ENCODE measurements around the gene EYA3. TPM values are rescaled to one million over a fixed set of nuclear protein-coding genes. Genes with fewer than 3 reads are reported as not detected.

EYA3 gene
- total RNA-seq, 1 experiment from 2014 or later, result 32.7 TPM

DNA sequence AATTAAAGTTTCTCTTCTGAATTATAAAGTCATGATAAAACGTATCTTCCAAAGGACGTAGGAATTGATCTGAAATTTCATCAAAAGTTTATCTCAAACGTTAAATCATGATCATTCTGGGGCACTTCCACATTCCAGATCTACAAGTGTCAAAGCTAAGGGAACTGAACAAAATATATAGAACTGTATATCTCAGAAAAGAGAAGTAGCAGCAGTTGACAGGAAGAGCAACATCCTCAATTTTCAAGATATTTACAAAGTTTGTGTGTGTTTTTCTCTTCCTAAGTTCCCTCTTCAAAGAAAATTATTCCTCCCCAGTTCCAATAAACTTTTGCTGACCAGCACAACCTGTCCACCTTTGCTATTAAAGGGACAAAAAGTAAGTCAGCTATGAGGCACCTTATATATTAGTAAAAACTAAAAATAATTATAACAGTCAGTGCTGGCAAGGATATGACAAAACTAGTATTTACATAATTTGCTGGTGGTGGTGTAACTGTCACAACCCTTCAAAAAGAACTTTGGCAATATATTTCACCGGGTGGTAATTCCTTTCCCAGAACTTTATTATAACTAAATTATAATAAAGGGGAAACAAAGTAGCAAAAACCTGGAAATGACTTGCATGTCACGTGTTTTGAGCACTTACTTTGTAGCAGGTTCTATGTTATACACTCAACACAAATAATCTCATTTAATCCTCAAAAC lies 38.5 kb upstream of the EYA3 start:
- H3K4me2 ChIP-seq (ENCODE audit: insufficient read depth, insufficient read length, low read length), result no peak overlapping the region
- no peak overlapping the region for H2AK5ac ChIP-seq (ENCODE audit: insufficient read length, low read length)
- Mint-ChIP-seq H3K27ac (no peak overlapping the region), H3K4me1 (0 out of 4 replicates have a peak, but pooled peaks cover 0 to 2% of the 10 kb centered on the region in 2 experiments), H3K9me3 (no peaks in the 10 kb centered on the region), H3K36me3 (ENCODE audit: insufficient read depth in 1 of 3, low read depth in 3 of 3) (no peaks in the 10 kb centered on the region), H3K4me3 (no peak overlapping the region), H3K27me3 (ENCODE audit: low read depth) (peaks cover 11% of the 10 kb centered on the region)
- no peak overlapping the region for H4K5ac ChIP-seq (ENCODE audit: insufficient read length, low read depth, low read length)
- no peak overlapping the region for H3K56ac ChIP-seq (ENCODE audit: insufficient read length, low read depth, low read length)
- no peak overlapping the region for H4K91ac ChIP-seq (ENCODE audit: insufficient read length, low read depth, low read length)
- H3K9ac ChIP-seq (ENCODE audit: extremely low read depth, insufficient read length, low read length), result no peak overlapping the region
- H2AFZ ChIP-seq (ENCODE audit: low read length), result no peak overlapping the region
- no peak for DNase-seq
- no peaks in the 10 kb centered on the region for H3K27me3 ChIP-seq (ENCODE audit: insufficient read depth, low read length)
- H2BK15ac ChIP-seq (ENCODE audit: low read depth, low read length), result no peak overlapping the region
- TF ChIP-seq, protein P1, sequence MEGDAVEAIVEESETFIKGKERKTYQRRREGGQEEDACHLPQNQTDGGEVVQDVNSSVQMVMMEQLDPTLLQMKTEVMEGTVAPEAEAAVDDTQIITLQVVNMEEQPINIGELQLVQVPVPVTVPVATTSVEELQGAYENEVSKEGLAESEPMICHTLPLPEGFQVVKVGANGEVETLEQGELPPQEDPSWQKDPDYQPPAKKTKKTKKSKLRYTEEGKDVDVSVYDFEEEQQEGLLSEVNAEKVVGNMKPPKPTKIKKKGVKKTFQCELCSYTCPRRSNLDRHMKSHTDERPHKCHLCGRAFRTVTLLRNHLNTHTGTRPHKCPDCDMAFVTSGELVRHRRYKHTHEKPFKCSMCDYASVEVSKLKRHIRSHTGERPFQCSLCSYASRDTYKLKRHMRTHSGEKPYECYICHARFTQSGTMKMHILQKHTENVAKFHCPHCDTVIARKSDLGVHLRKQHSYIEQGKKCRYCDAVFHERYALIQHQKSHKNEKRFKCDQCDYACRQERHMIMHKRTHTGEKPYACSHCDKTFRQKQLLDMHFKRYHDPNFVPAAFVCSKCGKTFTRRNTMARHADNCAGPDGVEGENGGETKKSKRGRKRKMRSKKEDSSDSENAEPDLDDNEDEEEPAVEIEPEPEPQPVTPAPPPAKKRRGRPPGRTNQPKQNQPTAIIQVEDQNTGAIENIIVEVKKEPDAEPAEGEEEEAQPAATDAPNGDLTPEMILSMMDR (conservative IDR thresholded peaks at IDR 0.05), result no peak
- H3K27ac ChIP-seq (ENCODE audit: insufficient read length, low read depth, low read length), result no peak overlapping the region
- no peaks in the 10 kb centered on the region for H3K79me1 ChIP-seq (ENCODE audit: insufficient read depth, low read depth, low read length, poor library complexity, severe bottlenecking)
- H3K23me2 ChIP-seq (ENCODE audit: insufficient read length, low read depth, low read length, poor library complexity, severe bottlenecking), result no peaks in the 10 kb centered on the region
- H3K4ac ChIP-seq (ENCODE audit: low read depth, low read length), result no peak overlapping the region
- H3K79me2 ChIP-seq (ENCODE audit: insufficient read depth, low read length), result no peaks in the 10 kb centered on the region
- no peak overlapping the region for H2BK12ac ChIP-seq (ENCODE audit: insufficient read length, low read depth, low read length)
- H3K4me1 ChIP-seq (ENCODE audit: insufficient read depth, low read length), result no peaks in the 10 kb centered on the region
- H3T11ph ChIP-seq (ENCODE audit: low read length), result no peak overlapping the region
- H2BK120ac ChIP-seq (ENCODE audit: low read depth, low read length, poor library complexity, severe bottlenecking), result no peak overlapping the region
- no CpG with 5 or more reads among the region's 5 CpGs for WGBS (ENCODE audit: extremely low coverage, insufficient read length, low lambda C conversion rate)
- H2BK5ac ChIP-seq (ENCODE audit: insufficient read length, low read length), result no peak overlapping the region
- no peak overlapping the region for H3K14ac ChIP-seq (ENCODE audit: insufficient read depth, low read length)
- no peaks in the 10 kb centered on the region for H4K20me1 ChIP-seq (ENCODE audit: control insufficient read depth, insufficient read depth, insufficient read length)
- no peak overlapping the region for H2BK20ac ChIP-seq (ENCODE audit: low read depth, low read length, poor library complexity, severe bottlenecking)
- H3K9me3 ChIP-seq (ENCODE audit: control insufficient read depth, low read depth, low read length), result no peaks in the 10 kb centered on the region
- H3K23ac ChIP-seq (ENCODE audit: insufficient read length, low read depth, low read length), result no peak overlapping the region
- H3K18ac ChIP-seq (ENCODE audit: insufficient read length, low read depth, low read length), result no peak overlapping the region
- H4K8ac ChIP-seq (replicated peaks; ENCODE audit: insufficient read length, low read depth, low read length), result no peak overlapping the region

All from H9 (cell line).